Fibroblast of pulmonary artery (primary cell): Measurements from ENCODE around the gene SHBG.
A peak's percentile ranks its signal among the peaks of the same experiment; 100 is the strongest.

Source experiments
- DNase-seq: peaks from one replicate; pipeline ENCODE4 v3.0.0-alpha.2; 2010; ENCODE audit warnings: low read depth
- H3K4me3 ChIP-seq: replicated peaks from 2 replicates; pipeline ENCODE4 v1.5.1; 2011; ENCODE audit warnings: low read depth, mild to moderate bottlenecking, control low read depth, low read length, moderate library complexity
- CTCF ChIP-seq: IDR thresholded peaks from 2 replicates; pipeline ENCODE4 v1.5.1; 2011; ENCODE audit warnings: mild to moderate bottlenecking, control low read depth, low read length, inconsistent platforms; ENCODE audit errors: missing control alignments

SHBG gene

GRCh38 chr17:7587420-7588151 lies 42.3 kb upstream of the SHBG start:
- H3K4me3 ChIP-seq, result no peak overlapping the region
- peak; percentile 68 for DNase-seq
- no peak for TF ChIP-seq CTCF

- H3K4me3 ChIP-seq, result no peak overlapping the region
- TF ChIP-seq CTCF, result no peak
- DNase-seq, result no peak
Observed at GRCh38 chr17:7588553-7589203, 41.3 kb upstream of the SHBG start.

GRCh38 chr17:7589204-7589868 lies 40.6 kb upstream of the SHBG start:
- no peak overlapping the region for H3K4me3 ChIP-seq
- DNase-seq, result peak; percentile 88
- TF ChIP-seq CTCF, result peak; percentile 77

GRCh38 chr17:7589891-7590691 lies 39.8 kb upstream of the SHBG start, which contains the start of gene SOX15:
TSS of gene SOX15 (minus strand) at chr17:7590094. CDS start at chr17:7589676, 418 bp downstream.
- H3K4me3 ChIP-seq, result no peak within 1 kb of the TSS
- DNase-seq, result no peak
- no peak for TF ChIP-seq CTCF

GRCh38 chr17:7590743-7591142 lies 39.2 kb upstream of the SHBG start:
- TF ChIP-seq CTCF, result no peak
- H3K4me3 ChIP-seq, result no peak overlapping the region

GRCh38 chr17:7591596-7591995 lies 38.3 kb upstream of the SHBG start:
- no peak overlapping the region for H3K4me3 ChIP-seq
- no peak for TF ChIP-seq CTCF

More at GRCh38 chr17:7590743-7591142, 39.2 kb upstream of the SHBG start:
- peak; percentile 44 for DNase-seq

More at GRCh38 chr17:7591596-7591995, 38.3 kb upstream of the SHBG start:
- no peak for DNase-seq
